Urinary bladder (tissue), 4 donors: Measurements from ENCODE around the gene ANKRD44. TPM values are rescaled to one million over a fixed set of nuclear protein-coding genes. Genes with fewer than 3 reads are reported as not detected.
"Not testable (repeated sequence)": the region's sequence is repeated elsewhere in the genome, so short reads cannot be mapped to it uniquely, and the experiment has no call there.

Experiments
- DNase-seq: peaks from one replicate; pipeline ENCODE4 v3.0.0-alpha.2; 2015; ENCODE audit errors: extremely low spot score
- H3K27ac ChIP-seq: one replicate; pipeline ENCODE4 v1.5.1; 2013; ENCODE audit warnings: low read depth, mild to moderate bottlenecking, moderate library complexity
- H3K36me3 ChIP-seq: one replicate; pipeline ENCODE4 v1.6.1; 2013; ENCODE audit warnings: mild to moderate bottlenecking, moderate library complexity; ENCODE audit not compliant: insufficient read depth
- H3K4me1 ChIP-seq: one replicate; pipeline ENCODE4 v1.6.1; 2013; ENCODE audit warnings: mild to moderate bottlenecking, moderate library complexity; ENCODE audit not compliant: insufficient read depth
- H3K4me3 ChIP-seq: one replicate; pipeline ENCODE4 v1.5.1; 2013; ENCODE audit warnings: low read depth, low read length
- WGBS: extraction: QIAGEN DNeasy Blood & Tissue Kit; methylation state at CpG from one replicate; pipeline ENCODE4 v1.1.7; 2013; 5-methylcytosine and 5-hydroxymethylcytosine counted together
- polyA plus RNA-seq: library from polyadenylated mRNA; stranded (reverse); fragments of 200-250 nt; gene quantifications from one replicate; pipeline ENCODE4 v1.2.3, GENCODE V29; 2013
- total RNA-seq: library from RNA; depleted of rRNA; stranded (reverse); fragments of >200 nt; gene quantifications from one replicate; pipeline ENCODE4 v1.2.3, GENCODE V29; 2014
- donor health status: healthy with polysubstance abuse.
- donor health status: healthy.

Gene ANKRD44
- total and polyA plus RNA-seq, 2 donors, result 17.5 to 39.4 TPM

- Histone ChIP-seq H3K36me3 (no peaks in the 10 kb centered on the region), H3K27ac (no peak overlapping the region), H3K4me1 (peaks cover 2% of the 10 kb centered on the region), H3K4me3 (no peak overlapping the region)
- 80% methylated on average over 4 of the region's 4 CpGs for WGBS
- DNase-seq, result no peak
Observed at GRCh38 chr2:197078535-197078934, 232.0 kb downstream of the ANKRD44 start.

DNA sequence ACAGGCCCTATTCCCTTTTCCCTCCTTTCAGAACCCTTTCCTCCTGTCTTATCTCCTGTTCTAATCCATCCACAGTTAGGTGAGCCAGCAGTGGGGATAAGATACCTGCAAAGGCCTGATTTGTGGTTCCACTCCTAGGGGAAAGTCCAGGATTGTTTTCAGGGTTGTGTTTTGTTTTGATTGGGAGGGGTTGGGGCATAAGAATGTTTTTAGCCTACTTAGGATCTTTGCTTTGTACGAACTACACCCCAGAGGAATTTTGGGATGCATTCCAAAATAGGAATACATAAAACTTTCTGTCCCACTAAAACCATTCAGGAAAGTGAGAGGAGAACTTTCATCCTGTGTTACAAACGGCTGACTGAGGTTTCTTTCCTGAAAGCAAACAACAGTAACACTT, 233.2 kb downstream of the ANKRD44 start:
- no peak overlapping the region for H3K27ac ChIP-seq
- 22% methylated on average over 2 of the region's 2 CpGs for WGBS
- no peak for DNase-seq
- peaks cover 2% of the 10 kb centered on the region for H3K4me1 ChIP-seq
- H3K4me3 ChIP-seq, result no peak overlapping the region
- no peaks in the 10 kb centered on the region for H3K36me3 ChIP-seq

GRCh38 chr2:197076652-197077051, 233.9 kb downstream of the ANKRD44 start:
- Histone ChIP-seq H3K4me1 (peaks cover 2% of the 10 kb centered on the region), H3K4me3 (no peak overlapping the region), H3K27ac (no peak overlapping the region), H3K36me3 (no peaks in the 10 kb centered on the region)
- 0% methylated on average over 1 of the region's 1 CpG for WGBS
- DNase-seq, result no peak

DNA sequence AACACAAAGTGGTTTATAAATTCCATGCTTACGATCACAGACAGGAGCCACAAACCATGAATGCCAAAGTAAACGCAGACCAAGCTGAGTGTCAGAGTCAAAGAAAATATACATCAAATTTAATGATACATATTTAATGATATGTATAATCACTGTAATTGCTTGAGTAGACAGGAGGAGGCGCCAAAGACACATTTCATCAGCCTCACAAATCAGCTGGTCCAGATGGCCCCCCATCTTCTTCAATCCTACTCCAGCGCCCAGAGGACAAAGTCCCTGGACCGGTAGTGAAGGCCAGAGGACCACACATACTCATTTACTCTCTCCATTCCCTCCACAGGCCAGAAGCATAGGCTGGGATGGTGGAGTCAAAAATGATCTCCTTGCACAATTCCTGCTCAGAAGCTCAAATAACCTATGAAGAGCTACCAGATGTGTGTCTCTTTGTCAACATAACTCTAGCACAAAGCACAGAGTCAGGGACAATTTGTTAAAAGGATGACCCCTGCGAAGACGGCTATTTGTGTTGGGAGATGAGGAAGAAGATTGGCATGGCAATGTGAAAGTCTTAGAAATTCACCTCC, 234.7 kb downstream of the ANKRD44 start:
- H3K36me3 ChIP-seq, result no peaks in the 10 kb centered on the region
- no peak for DNase-seq

DNA sequence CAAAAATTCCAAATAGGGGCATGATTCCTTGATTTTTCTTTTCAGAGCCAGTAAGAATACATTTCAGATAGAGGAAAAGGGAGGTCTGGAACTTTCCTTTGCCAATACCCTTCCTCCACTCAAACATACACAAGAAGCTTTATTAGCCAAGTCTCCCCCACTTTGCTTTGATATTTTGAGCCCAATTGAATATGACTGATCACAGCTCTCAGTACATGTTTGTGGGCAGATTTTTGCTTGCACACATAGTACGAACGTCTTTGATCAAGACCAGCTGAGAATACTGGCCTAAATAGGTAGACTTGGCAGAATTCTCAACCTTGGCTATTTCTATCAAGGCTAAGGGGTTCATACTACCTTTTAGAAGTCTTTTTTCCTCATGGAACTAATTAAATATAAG, 235.3 kb downstream of the ANKRD44 start:
- DNase-seq, result no peak
- H3K4me1 ChIP-seq, result no peaks in the 10 kb centered on the region
- 90% methylated on average over 2 of the region's 2 CpGs for WGBS
- H3K4me3 ChIP-seq, result no peak overlapping the region
- no peaks in the 10 kb centered on the region for H3K36me3 ChIP-seq
- H3K27ac ChIP-seq, result no peak overlapping the region

More for the DNA sequence above, 234.7 kb downstream of the ANKRD44 start:
- peaks cover 2% of the 10 kb centered on the region for H3K4me1 ChIP-seq
- no peak overlapping the region for H3K27ac ChIP-seq
- 90% methylated on average over 7 of the region's 7 CpGs for WGBS
- no peak overlapping the region for H3K4me3 ChIP-seq

DNA sequence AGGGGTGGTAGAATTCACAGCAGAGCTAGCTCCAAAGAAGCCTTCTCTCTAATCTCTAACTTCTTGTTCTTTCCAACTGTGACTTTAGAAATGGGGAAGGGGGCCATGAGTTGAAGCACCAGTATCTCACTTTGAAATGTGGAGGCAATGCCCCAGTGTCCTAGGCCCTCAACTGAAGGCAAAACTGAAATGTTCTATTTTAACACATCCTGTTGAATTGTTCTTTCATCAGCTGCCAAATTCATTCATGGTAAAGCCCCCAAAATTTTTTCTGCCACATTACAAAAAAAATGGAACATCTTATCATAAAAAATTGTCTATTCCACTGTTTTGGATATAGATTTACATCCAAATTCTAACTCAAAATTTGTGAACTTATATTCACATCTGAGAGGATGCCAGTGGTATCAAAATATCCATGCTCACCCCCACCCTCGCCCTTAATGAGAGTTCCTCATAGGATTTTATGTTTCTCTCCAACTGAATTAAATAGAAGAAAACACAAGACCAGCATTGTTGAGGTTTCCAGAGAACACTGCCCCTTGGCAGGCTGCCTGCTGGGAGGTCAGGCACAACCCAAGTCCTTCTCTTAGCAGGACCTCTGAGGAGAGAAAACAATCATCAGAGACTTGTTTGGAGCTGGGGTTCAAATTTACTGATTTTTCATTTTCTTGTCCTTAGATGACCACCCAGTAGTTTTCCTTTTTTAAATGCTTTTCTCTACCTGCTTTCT, 236.7 kb downstream of the ANKRD44 start:
- WGBS, result 80% methylated on average over 1 of the region's 1 CpG
- DNase-seq, result no peak
- Histone ChIP-seq H3K27ac (no peak overlapping the region), H3K4me1 (no peaks in the 10 kb centered on the region), H3K36me3 (no peaks in the 10 kb centered on the region), H3K4me3 (no peak overlapping the region)

DNA sequence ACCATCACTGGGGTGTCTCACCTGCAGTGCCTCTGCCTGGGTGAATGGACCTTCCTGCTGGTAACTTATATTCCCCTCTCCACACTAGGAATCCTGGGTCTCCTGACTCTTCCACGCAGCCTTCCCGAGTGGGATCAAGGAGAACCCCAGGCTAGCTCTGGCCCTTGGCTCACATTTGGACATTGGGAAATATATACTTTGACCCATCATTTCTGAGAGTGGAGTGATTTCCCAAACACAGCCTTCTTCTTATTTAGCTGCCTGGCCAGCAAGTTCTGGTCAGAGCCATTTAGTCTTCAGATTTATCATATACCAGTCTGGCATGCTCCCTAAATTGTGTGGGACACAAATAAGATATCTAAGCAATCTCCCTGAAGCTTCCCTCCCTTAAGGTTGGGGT, 237.3 kb downstream of the ANKRD44 start:
- no peak overlapping the region for H3K27ac ChIP-seq

GRCh38 chr2:197072533-197072932, 238.0 kb downstream of the ANKRD44 start:
- Histone ChIP-seq H3K4me1 (no peaks in the 10 kb centered on the region), H3K4me3 (no peak overlapping the region)
- 83% methylated on average over 3 of the region's 3 CpGs for WGBS

More for the DNA sequence above, 237.3 kb downstream of the ANKRD44 start:
- no peaks in the 10 kb centered on the region for H3K36me3 ChIP-seq
- no peak overlapping the region for H3K4me3 ChIP-seq
- no peaks in the 10 kb centered on the region for H3K4me1 ChIP-seq
- DNase-seq, result no peak
- 97% methylated on average over 2 of the region's 2 CpGs for WGBS

DNA sequence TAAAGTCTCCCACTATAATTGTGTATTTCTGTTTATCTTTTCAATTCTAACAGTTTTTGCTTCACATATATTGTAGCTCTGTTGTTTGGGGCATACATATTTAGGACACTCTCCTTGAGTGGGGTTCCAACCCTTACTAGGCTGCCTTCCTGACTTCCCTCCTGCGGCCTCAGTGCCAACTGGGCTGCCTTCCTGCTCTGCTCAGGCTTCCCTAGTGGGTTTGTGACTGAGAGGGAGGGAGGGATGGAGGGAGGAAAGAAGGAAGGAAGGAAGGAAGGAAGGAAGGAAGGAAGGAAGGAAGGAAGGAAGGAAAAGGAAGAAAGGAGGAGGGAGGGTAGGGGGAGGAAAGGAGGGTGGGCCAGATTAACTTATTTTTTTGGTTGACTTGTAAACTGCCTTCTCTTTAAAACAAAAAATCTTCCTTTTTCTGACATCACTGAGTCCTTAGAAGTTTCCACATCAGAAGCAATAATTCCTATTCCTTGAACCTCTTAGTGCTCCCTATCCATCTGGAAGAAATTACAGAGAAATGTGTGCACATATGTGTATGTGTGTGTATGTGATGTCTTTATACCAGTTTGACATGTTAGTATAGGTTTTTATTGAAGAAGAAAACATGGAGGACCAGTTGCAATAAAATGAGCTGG, 238.7 kb downstream of the ANKRD44 start:
- Histone ChIP-seq H3K27ac (no peak overlapping the region), H3K4me1 (no peaks in the 10 kb centered on the region), H3K36me3 (no peaks in the 10 kb centered on the region), H3K4me3 (no peak overlapping the region)
- 92% methylated on average over 1 of the region's 1 CpG for WGBS
- DNase-seq, result no peak

More at GRCh38 chr2:197072533-197072932, 238.0 kb downstream of the ANKRD44 start:
- Histone ChIP-seq H3K36me3 (no peaks in the 10 kb centered on the region), H3K27ac (no peak overlapping the region)
- DNase-seq, result no peak

DNA sequence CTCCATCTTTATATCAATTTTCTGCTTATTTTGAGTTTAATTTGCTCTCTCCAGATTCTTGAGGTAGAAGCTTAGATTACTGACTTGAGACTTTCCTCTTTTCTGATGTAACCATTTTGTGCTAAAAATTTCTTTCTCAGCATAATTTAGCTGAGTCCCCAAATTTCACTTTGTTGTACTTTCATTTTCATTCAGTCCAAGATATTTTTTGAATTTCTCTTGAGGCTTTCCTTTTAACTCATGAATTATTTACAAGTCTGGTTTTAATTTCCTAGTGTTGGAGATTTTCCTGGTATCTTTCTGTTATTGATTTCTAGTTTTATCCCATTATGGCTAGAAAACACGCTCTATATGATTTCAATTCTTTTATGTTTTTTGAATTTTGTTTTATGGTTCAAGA, 239.4 kb downstream of the ANKRD44 start:
- WGBS, result 90% methylated on average over 1 of the region's 1 CpG
- Histone ChIP-seq H3K4me1 (no peaks in the 10 kb centered on the region), H3K4me3 (no peak overlapping the region), H3K27ac (no peak overlapping the region), H3K36me3 (no peaks in the 10 kb centered on the region)
- no peak for DNase-seq

DNA sequence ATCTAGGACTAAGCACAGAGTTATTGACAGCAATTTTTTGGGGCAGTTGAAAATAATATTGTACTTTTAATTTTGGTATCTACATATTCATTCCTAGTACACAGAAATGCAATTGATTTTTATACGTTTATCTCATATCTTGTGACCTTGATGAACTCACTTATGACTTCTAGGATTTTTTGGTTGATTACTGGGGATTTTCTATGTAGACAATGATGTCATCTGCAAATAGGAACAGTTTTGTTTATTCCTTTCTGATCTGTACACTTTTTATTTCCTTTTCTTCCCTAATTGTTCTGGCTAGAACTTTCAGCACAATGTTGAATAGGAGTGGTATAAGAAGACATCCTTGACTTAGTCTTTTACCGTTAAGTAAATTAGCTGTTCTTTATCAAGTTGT, 240.6 kb downstream of the ANKRD44 start:
- no peaks in the 10 kb centered on the region for H3K36me3 ChIP-seq
- DNase-seq, result no peak
- 77% methylated on average over 2 of the region's 2 CpGs for WGBS
- no peak overlapping the region for H3K4me3 ChIP-seq
- H3K4me1 ChIP-seq, result no peaks in the 10 kb centered on the region
- no peak overlapping the region for H3K27ac ChIP-seq

DNA sequence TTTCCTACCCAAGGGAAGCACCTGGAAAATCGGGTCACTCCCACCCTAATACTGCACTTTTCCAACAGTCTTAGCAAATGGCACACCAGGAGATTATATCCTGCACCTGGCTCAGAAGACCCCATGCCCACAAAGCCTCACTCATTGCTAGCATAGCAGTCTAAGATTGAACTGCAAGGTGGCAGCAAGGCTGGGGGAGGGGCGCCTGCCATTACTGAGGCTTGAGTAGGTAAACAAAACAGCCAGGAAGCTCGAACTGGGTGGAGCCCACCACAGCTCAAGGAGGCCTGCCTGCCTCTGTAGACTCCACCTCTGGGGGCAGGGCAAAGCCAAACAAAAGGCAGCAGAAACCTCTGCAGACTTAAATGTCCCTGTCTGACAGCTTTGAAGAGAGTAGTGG, 248.0 kb downstream of the ANKRD44 start:
- H3K27ac ChIP-seq, H3K4me3 ChIP-seq, DNase-seq, H3K4me1 ChIP-seq, H3K36me3 ChIP-seq: not testable (repeated sequence)
- 90% methylated on average over 3 of the region's 3 CpGs for WGBS

DNA sequence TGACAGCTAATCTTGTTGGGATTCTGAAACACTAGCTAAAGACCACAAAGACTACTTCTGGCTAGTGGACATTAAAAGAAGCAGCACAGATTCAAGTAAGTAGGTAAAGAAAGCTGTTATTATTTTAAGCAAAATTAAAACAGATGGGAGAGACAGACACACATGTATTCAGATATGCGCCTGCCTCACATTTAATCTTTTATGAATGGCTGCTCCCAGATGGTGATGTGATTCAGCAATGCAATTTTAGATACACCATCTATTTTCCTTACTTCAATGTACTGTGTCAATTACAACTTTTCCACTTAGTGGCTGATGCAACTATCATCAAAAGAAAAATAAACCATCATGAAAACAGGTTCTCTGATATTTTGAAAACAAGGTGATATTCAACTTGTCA, 251.1 kb downstream of the ANKRD44 start:
- Histone ChIP-seq H3K27ac (no peak overlapping the region), H3K4me3 (no peak overlapping the region), H3K4me1 (no peaks in the 10 kb centered on the region), H3K36me3 (no peaks in the 10 kb centered on the region)
- no peak for DNase-seq
- 97% methylated on average over 1 of the region's 1 CpG for WGBS

GRCh38 chr2:197058777-197059300, 251.7 kb downstream of the ANKRD44 start:
- Histone ChIP-seq H3K4me3 (no peak overlapping the region), H3K27ac (no peak overlapping the region), H3K36me3 (no peaks in the 10 kb centered on the region), H3K4me1 (no peaks in the 10 kb centered on the region)
- WGBS, result 95% methylated on average over 1 of the region's 1 CpG
- no peak for DNase-seq
